ENCODE results near the gene SHISA7. TPM values are rescaled to one million over a fixed set of nuclear protein-coding genes. Genes with fewer than 3 reads are reported as not detected.

SHISA7 gene
- total RNA-seq, 1 experiment from 2014 or later, result not detected

DNA sequence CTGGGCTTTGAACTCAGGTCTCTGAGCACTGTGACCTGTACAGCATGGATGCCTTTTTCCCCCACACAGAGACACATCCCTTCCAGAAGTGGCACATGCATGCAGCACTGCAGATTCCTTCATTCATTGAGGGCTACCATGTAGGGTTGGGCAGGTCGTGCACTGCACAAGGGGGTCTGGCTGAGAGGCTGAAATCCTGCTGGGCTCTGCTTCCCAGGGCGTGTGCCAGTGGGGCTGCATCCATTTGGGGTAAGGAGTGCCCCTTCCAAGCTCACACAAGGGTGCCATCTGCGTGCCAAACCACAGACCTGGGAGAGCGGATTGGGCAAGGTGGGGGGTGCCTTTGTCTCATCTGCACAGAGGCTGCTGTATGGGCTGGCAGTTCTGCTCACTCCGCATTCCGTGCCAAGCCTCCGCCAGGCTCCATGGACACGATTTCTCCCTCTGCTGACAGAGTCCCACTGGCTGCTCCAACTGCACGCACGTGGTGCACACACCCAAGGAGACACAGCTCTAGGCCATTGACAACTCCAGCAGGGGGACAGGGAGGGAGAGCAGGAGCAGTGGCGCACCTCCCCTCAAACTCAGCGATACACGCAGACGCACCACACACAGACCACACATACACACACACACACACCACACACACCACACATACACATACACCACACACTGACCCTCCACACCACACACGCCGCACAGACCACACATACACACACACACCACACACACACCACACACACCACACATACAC is 4.5 kb upstream of the SHISA7 start:
- no peaks in the 10 kb centered on the region for H3K79me2 ChIP-seq (ENCODE audit: low read length)
- no peaks in the 10 kb centered on the region for H3K4me1 ChIP-seq (ENCODE audit: insufficient read depth, low read length)
- H3K27ac ChIP-seq (ENCODE audit: low read length), result no peak overlapping the region
- no peaks in the 10 kb centered on the region for H3K9me3 ChIP-seq (ENCODE audit: low read length)
- peaks cover 52% of the 10 kb centered on the region for H3K27me3 ChIP-seq (ENCODE audit: low read length)
- intact Hi-C loops (cut with micrococcal nuclease), result no loop called here
- no peaks in the 10 kb centered on the region for H3K9me2 ChIP-seq (replicated peaks; ENCODE audit: low read length)
- peak; percentile 57 for DNase-seq
- H3K4me3 ChIP-seq (ENCODE audit: low read length), result no peak overlapping the region
- TF ChIP-seq EZH2 (IDR thresholded peaks at IDR 0.05; ENCODE audit: low read length, unreplicated experiment) (no peak), EZH2phosphoT487 (IDR thresholded peaks at IDR 0.05; ENCODE audit: borderline replicate concordance, low read length) (no peak)
- TF ChIP-seq, protein P1, sequence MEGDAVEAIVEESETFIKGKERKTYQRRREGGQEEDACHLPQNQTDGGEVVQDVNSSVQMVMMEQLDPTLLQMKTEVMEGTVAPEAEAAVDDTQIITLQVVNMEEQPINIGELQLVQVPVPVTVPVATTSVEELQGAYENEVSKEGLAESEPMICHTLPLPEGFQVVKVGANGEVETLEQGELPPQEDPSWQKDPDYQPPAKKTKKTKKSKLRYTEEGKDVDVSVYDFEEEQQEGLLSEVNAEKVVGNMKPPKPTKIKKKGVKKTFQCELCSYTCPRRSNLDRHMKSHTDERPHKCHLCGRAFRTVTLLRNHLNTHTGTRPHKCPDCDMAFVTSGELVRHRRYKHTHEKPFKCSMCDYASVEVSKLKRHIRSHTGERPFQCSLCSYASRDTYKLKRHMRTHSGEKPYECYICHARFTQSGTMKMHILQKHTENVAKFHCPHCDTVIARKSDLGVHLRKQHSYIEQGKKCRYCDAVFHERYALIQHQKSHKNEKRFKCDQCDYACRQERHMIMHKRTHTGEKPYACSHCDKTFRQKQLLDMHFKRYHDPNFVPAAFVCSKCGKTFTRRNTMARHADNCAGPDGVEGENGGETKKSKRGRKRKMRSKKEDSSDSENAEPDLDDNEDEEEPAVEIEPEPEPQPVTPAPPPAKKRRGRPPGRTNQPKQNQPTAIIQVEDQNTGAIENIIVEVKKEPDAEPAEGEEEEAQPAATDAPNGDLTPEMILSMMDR (conservative IDR thresholded peaks at IDR 0.05; ENCODE audit: low read depth, low read length), result no peak
- H3K9ac ChIP-seq (ENCODE audit: low read length), result no peak overlapping the region
- H3F3A ChIP-seq (ENCODE audit: low read length, unreplicated experiment), result no peaks in the 10 kb centered on the region
- POLR2A ChIA-PET (ENCODE audit: unreplicated experiment), result no interaction called here
- no peaks in the 10 kb centered on the region for H3K36me3 ChIP-seq (ENCODE audit: low read depth, low read length)
- no peak overlapping the region for H2AFZ ChIP-seq (ENCODE audit: low read length)
- CTCF ChIA-PET, result no interaction called here
- no peaks in the 10 kb centered on the region for H4K20me1 ChIP-seq (ENCODE audit: low read length)
- no peak overlapping the region for H3K4me2 ChIP-seq (ENCODE audit: low read length)
- ATAC-seq, result peak; percentile 59
- no TSS peak for BruUV-seq (replicated peaks)

DNA sequence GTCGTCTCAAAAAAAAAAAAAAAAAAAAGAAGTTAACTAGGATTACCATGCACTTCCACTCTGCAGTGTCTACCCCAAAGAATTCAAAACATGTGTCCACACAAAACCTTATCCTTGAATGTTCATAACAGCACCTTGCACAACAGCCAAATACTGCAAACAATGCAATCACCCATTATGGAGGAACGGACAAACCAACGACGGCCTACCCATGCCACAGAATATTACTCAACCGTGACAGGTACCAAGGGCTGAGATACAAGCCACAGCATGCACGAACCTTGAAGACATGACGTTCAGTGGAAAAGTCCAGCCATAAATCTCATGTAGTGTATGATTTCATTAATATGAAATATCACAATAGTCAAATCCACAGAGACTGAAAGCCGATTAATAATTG is 3.0 kb upstream of the SHISA7 start:
- Histone ChIP-seq H2AFZ (ENCODE audit: low read length) (no peak overlapping the region), H3F3A (ENCODE audit: low read length, unreplicated experiment) (no peaks in the 10 kb centered on the region), H4K20me1 (ENCODE audit: low read length) (no peaks in the 10 kb centered on the region), H3K27me3 (ENCODE audit: low read length) (peaks cover 54% of the 10 kb centered on the region), H3K27ac (ENCODE audit: low read length) (no peak overlapping the region), H3K36me3 (ENCODE audit: low read depth, low read length) (no peaks in the 10 kb centered on the region), H3K9ac (ENCODE audit: low read length) (no peak overlapping the region), H3K4me2 (ENCODE audit: low read length) (no peak overlapping the region), H3K9me3 (ENCODE audit: low read length) (no peaks in the 10 kb centered on the region), H3K4me1 (ENCODE audit: insufficient read depth, low read length) (no peaks in the 10 kb centered on the region), H3K4me3 (ENCODE audit: low read length) (no peak overlapping the region), H3K9me2 (replicated peaks; ENCODE audit: low read length) (no peaks in the 10 kb centered on the region), H3K79me2 (ENCODE audit: low read length) (no peaks in the 10 kb centered on the region)
- ATAC-seq, result no peak
- TF ChIP-seq EZH2phosphoT487 (IDR thresholded peaks at IDR 0.05; ENCODE audit: borderline replicate concordance, low read length) (no peak), EZH2 (IDR thresholded peaks at IDR 0.05; ENCODE audit: low read length, unreplicated experiment) (no peak)
- TF ChIP-seq, protein P1 (conservative IDR thresholded peaks at IDR 0.05; ENCODE audit: low read depth, low read length), result no peak
- DNase-seq, result no peak
- CTCF ChIA-PET, result no interaction called here
- no TSS peak for BruUV-seq (replicated peaks)
- intact Hi-C loops (cut with micrococcal nuclease), result no loop called here
- POLR2A ChIA-PET (ENCODE audit: unreplicated experiment), result no interaction called here

- Histone ChIP-seq H3K4me1 (ENCODE audit: insufficient read depth, low read length) (no peaks in the 10 kb centered on the region), H4K20me1 (ENCODE audit: low read length) (no peaks in the 10 kb centered on the region), H2AFZ (ENCODE audit: low read length) (no peak overlapping the region), H3F3A (ENCODE audit: low read length, unreplicated experiment) (no peaks in the 10 kb centered on the region), H3K9ac (ENCODE audit: low read length) (no peak overlapping the region), H3K9me3 (ENCODE audit: low read length) (no peaks in the 10 kb centered on the region), H3K36me3 (ENCODE audit: low read depth, low read length) (no peaks in the 10 kb centered on the region), H3K9me2 (replicated peaks; ENCODE audit: low read length) (no peaks in the 10 kb centered on the region), H3K27ac (ENCODE audit: low read length) (no peak overlapping the region), H3K27me3 (ENCODE audit: low read length) (peaks cover 55% of the 10 kb centered on the region), H3K79me2 (ENCODE audit: low read length) (no peaks in the 10 kb centered on the region), H3K4me2 (ENCODE audit: low read length) (no peak overlapping the region), H3K4me3 (ENCODE audit: low read length) (no peak overlapping the region)
- ChIA-PET POLR2A (ENCODE audit: unreplicated experiment) (no interaction called here), CTCF (no interaction called here)
- TF ChIP-seq, protein P1 (conservative IDR thresholded peaks at IDR 0.05; ENCODE audit: low read depth, low read length), result no peak
- no peak for TF ChIP-seq EZH2 (IDR thresholded peaks at IDR 0.05; ENCODE audit: low read length, unreplicated experiment)
- ATAC-seq (no peak), DNase-seq (no peak)
- no TSS peak for BruUV-seq (replicated peaks)
- intact Hi-C loops (cut with micrococcal nuclease), result no loop called here
Observed at GRCh38 chr19:55444646-55445045, 1.5 kb upstream of the SHISA7 start.
